GM18870 (cell line): ENCODE measurements around the gene RBM19.
"Not testable (repeated sequence)": the region's sequence is repeated elsewhere in the genome, so short reads cannot be mapped to it uniquely, and the experiment has no call there.

Experiments used
- ATAC-seq: cut with Tn5 transposase; IDR thresholded peaks from one replicate; pipeline ENCODE4 v1.9.1; 2021; ENCODE audit warnings: moderate library complexity; ENCODE audit not compliant: unreplicated experiment

Gene RBM19

DNA sequence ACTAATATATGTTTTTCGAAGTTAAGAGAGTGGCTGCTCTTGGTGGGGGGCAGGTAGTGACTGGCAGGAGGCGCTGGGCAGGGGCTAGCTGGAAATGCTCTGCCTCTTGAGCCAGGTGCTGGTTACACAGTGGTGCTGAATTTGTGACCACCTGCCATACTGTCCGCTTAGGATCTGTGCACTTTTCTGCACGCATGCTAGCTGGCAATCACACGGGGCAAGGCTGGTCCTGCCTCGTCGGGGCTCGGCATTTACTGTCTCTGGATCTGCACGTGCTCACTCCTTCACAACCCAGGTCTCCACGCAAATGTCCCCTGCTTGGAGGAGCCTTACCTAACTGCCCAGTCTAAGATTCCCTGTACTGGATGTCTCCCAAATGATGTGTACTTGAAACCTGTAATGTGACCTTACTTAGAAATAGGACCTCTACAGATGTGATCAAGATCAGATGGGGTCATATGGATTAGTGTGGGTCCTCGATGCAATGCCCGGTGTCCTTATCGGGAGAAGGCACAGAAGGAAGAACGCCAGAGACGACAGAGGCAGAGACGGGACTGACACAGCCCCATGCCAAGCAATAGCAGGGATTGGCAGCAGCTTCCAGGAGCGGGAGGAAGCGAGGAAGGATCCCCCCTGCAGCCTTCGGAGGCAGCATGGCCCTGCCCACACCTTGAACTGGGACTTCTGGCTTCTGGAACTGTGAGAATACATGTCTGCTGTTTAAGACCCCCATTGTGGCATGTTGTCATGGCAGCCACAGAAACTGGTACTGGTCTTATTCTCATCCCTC lies 59.5 kb downstream of the RBM19 start:
- no peak for ATAC-seq

DNA sequence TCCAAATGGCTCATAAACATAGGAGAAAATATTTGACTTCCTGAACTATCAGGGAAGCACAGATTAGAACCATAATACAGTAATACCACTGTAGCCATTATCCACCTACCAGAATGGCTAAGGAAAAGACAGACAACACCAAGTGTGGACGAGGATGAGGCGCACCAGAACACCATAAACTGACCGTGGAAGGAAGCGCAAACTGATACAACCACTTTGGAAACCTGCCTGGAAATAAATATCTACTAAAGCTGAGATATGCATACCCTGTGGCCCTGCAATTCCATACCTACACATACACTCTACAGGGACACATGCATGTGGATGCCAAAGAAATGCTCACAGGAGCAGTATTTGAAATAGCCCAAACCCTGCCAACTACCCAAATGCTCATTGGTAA lies 60.3 kb downstream of the RBM19 start:
- ATAC-seq: no peak

GRCh38 chr12:113903381-113903863 lies 62.7 kb downstream of the RBM19 start:
- ATAC-seq: no peak

DNA sequence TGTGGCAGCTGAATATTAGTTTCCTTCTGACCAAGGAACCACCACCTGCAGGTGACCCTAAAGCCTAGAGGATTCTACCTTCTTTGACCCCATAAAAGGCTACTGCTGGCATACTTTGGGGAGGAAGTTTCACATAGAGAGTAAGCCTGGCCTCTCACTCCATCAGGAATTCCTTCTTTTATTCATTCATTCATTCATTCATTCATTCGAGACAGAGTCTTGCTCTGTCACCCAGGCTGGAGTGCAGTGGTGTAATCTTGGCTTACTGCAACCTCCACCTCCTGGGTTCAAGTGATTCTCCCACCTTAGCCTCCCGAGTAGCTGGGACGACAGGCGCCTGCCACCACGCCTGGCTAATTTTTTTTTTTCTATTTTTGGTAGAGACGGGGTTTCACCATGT lies 64.8 kb downstream of the RBM19 start:
- ATAC-seq: not testable (repeated sequence)

GRCh38 chr12:113900716-113901115 lies 65.4 kb downstream of the RBM19 start:
- no peak for ATAC-seq

- no peak for ATAC-seq
Observed at GRCh38 chr12:113899561-113900471, 66.3 kb downstream of the RBM19 start.

DNA sequence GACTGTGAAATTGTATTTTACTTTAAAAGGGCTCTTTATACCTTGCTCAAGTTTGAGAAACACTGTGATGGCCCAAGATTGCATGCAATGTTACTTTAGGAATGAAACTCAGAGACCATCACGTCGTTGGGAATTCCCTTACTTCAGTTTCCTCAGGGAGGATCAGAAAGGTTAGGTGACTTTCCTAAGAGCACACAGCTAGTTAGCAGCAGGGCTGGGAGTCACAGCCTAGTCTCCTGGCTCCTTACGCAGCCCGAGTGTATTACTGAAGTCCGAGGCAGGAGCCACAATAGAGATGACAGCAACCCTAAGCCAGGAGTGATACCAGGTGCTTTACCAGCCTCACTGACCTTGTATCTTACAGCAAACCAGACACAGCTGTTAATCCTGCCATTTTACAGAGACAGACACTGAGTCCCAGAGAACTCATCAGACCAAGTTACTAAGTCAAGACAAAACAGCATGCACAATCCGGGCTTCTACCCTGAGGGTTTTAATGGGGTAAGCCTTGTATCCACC lies 67.0 kb downstream of the RBM19 start:
- ATAC-seq: no peak

GRCh38 chr12:113898466-113898865 lies 67.7 kb downstream of the RBM19 start:
- ATAC-seq: no peak

DNA sequence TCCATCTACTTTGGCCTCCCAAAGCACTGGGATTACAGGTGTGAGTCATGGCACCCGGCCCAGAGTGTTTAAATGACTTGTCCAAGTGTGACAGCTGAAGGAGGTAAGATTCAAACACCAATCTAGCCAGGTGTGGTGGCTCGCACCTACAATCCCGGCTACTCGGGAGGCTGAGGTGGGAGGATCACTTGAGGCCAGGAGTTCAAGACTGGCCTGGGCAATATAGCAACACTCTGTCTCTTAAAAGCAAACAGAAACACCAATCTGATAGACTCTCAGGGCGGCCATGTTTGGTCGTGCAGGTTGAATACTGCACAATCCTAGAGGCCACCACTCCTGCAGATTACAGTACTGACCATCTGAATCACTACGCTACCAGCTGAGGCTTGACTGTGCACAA lies 68.7 kb downstream of the RBM19 start:
- no peak for ATAC-seq

DNA sequence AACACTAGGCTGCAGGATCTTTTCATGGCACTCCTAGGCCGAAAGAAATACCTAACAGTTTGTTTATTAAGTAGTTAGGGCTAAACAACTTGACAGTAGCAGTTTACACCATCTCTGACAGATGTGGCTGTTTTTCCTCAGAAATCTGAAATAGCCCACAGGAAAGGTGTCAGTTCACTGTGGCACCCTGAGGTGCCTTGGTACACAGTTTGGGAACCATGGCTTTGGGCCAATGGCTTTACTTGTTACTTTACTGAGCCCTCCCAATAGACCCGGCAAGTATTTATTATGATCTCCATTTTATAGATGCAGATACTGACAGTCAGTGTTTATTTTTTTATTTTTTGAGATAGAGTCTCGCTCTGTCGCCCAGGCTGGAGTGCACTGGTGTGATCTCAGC lies 69.3 kb downstream of the RBM19 start:
- no peak for ATAC-seq

DNA sequence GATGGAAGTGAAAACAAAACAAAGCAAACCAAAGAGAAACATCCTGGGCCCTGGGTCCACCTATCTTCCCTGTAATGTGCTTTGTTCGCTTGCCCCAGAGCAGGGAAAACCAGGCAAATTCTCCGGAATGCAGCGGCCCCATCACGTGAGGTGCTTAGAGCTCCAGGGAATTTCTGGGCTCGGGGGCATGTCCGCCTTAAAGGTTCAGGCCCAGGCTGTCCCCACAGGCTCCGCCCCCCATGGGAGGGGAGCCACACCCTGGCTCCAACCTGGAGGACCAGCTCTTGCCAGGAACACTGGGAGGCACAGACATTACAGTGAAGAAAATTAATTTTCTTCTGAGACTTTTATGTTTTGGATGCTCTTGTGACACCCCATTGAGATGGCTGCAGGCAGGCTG lies 69.9 kb downstream of the RBM19 start:
- ATAC-seq: no peak

DNA sequence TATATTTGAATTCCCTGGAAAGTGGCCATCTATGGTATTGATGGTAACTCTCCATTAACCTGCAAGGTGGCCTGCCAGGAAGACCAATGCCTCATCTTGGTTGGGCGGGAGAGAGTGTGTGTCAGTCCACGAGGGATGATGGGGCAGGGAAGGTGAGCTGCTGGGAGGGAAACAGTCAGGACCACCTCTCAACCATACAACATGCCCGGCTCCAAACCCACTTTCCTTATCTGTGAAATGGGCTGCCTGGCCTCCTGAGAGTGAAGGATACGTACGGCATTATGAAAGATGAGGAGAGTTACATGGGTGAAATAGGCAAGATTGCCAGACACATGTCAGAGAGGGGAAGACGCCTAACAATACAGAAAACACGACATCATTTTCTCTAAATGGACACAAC lies 70.9 kb downstream of the RBM19 start:
- ATAC-seq: no peak

GRCh38 chr12:113894697-113895096 lies 71.4 kb downstream of the RBM19 start:
- no peak for ATAC-seq

DNA sequence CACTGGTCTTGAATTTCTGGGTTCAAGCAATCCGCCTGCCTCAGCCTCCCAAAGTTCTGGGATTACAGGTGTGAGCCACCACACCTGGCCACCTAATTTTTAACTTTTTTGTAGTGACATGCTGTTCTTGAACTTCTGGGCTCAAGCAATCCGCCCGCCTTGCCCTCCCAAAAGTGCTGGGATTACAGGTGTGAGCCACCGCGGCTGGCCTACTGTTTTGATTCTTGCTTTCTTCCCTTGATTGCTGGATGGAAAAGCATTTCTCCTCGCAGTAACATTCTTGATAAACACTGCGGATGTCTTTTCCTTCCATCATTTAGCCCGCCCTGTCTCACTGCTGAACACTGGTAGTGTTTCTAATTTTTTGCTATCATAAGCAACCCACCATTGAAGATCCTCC lies 72.9 kb downstream of the RBM19 start:
- ATAC-seq: no peak

DNA sequence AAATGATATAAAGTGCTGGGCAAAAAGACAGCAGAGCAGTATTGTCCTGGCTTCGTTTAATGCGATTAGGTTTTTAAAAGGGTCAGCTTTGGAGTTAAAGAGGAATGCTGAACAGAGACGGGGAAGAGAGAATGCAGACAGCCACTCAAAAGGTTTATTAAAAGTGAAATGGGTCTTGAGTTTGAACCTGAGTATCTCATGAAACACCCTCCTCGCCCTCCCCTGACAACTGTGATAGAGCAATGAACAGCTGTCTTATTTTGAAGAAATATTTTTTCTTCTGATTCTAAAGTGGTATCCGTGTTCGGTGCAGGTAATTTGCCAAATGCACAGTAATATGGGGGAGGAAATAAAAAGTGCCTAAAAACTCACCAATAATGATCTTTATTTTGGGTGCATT lies 73.6 kb downstream of the RBM19 start:
- ATAC-seq: no peak

GRCh38 chr12:113891739-113892520 lies 74.2 kb downstream of the RBM19 start:
- no peak for ATAC-seq

GRCh38 chr12:113891167-113891692 lies 74.9 kb downstream of the RBM19 start:
- no peak for ATAC-seq

- ATAC-seq: no peak
Observed at GRCh38 chr12:113889891-113890581, 76.1 kb downstream of the RBM19 start.

- no peak for ATAC-seq
Observed at GRCh38 chr12:113889076-113889475, 77.0 kb downstream of the RBM19 start.

DNA sequence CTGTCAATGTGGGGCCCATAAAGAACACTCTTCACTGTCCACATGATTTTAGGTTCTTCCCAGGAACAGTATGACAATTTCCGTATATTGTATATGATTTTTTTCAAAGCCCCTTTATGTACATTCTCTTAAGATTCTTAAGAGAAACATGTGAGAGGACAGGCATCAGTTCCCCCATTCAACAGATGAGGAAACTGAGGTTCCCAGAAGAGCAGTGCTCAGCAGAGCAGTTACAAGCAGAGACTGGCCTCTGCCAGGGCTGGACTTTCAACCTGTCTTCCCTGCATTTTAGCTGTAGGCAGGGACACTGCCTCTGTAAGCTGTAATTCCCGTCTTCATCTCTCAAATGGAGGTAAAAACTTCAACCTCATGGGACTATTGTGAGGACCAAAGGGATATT lies 77.7 kb downstream of the RBM19 start:
- ATAC-seq: no peak
